Measurements from ENCODE around the gene LCK. TPM values are rescaled to one million over a fixed set of nuclear protein-coding genes. Genes with fewer than 3 reads are reported as not detected.

The LCK gene
- total RNA-seq: 100 to 1,000 TPM; 208 to 284 TPM

- DNase-seq (ENCODE audit: low spot score in 2 of 2): peak; percentile 73 to 78
Measured at GRCh38 chr1:32250893-32251716, at the start of gene LCK. Gene LCK (plus strand): TSS chr1:32251265. CDS start chr1:32274330, 23,065 bp downstream.

DNA sequence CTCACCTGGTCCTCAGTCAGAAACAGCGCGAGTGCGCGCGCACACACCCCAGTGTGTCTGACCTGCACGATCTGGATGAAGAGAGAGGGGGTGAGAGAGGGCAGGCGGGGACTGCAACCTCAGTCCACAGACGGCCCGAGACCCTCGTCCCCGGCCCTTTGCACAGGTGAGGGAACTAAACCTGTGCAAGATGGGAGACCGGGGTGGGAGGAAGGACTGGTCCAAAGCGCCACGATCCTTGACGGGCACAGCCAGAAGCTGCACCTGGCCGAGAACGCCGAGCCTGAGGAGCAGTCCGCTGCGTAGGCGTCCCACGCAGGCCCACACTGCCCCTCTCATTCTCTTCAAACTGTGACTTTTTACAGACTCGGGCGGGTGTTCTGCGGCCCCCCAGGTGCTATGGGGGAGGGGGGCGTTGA is 46.1 kb upstream of the LCK start:
- peak overlapping the region in 1 of 2 donors; percentile 92 for H3K27ac Mint-ChIP-seq
- ATAC-seq: no peak
- DNase-seq (ENCODE audit: low spot score in 2 of 2): no peak
- H3K36me3 Mint-ChIP-seq: peaks cover 12 to 19% of the 10 kb centered on the region in 2 donors
- no peaks in the 10 kb centered on the region for H3K9me3 Mint-ChIP-seq

More at GRCh38 chr1:32250893-32251716, at the start of gene LCK:
- Mint-ChIP-seq H3K36me3 (peaks cover 24 to 37% of the 10 kb centered on the region in 2 donors), H3K9me3 (no peaks in the 10 kb centered on the region), H3K27ac (peak within 1 kb of the TSS; percentile 98 to 100)
- peak; percentile 42 to 49 for ATAC-seq

- DNase-seq (ENCODE audit: low spot score in 2 of 2): peak; percentile 85 to 90
- no peaks in the 10 kb centered on the region for H3K9me3 Mint-ChIP-seq
- peak; percentile 79 to 82 for ATAC-seq
- H3K36me3 Mint-ChIP-seq: peaks cover 12 to 19% of the 10 kb centered on the region in 2 donors
- peak within 1 kb of the TSS; percentile 92 to 94 for H3K27ac Mint-ChIP-seq
Measured at GRCh38 chr1:32205401-32206370, 45.4 kb upstream of the LCK start, which contains the start of gene IQCC. Gene IQCC (plus strand): TSS chr1:32205671. CDS start chr1:32205682, 11 bp downstream.

DNA sequence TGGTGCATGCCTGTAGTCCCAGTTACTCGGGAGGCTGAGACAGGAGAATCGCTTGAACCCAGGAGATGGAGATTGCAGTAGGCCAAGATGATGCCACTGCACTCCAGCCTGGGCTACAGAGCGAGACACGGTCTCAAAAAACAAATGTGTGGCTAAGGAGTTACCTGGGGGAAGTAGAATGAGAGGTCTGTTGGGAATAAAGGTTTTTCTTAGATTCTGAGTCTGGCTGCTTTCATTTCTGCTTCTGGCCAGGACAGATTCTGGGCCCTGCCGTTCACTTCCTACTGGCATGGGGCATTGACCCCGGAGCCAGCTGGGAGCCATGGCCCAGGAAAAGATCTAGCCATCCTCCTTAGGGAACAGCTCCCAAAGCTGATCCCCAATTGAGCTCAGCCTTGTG is 42.6 kb upstream of the LCK start:
- DNase-seq (ENCODE audit: low spot score in 2 of 2) (no peak), ATAC-seq (no peak)
- Mint-ChIP-seq H3K36me3 (peaks cover 6 to 15% of the 10 kb centered on the region in 2 donors), H3K27ac (no peak overlapping the region), H3K9me3 (no peaks in the 10 kb centered on the region)

DNA sequence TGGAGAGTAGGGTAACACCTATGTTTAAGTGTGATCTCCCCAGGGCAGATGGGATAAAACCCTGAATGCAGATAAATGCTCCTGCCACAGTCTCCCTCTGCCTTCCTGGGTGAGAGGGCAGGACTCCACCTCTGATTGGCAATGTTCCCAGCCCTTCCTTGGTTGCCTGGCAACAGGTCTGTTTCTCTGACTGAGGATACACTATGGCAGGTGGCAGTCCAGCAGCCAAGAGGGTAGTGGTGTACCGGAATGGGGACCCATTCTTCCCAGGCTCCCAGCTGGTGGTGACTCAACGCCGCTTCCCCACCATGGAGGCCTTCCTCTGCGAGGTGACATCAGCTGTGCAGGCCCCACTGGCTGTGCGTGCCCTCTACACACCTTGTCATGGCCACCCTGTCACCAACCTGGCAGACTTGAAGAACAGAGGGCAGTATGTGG is 42.2 kb upstream of the LCK start, which contains the start of gene DCDC2B:
Gene DCDC2B, plus strand, starts transcription at position 199 of the 438 bp plus-strand sequence. Its CDS starts 5 bp downstream, at position 204.
- ATAC-seq (no peak), DNase-seq (ENCODE audit: low spot score in 2 of 2) (no peak)
- peak within 1 kb of the TSS; percentile 19 to 76 for H3K27ac Mint-ChIP-seq
- no peaks in the 10 kb centered on the region for H3K9me3 Mint-ChIP-seq
- H3K36me3 Mint-ChIP-seq: peaks cover 6 to 15% of the 10 kb centered on the region in 2 donors

GRCh38 chr1:32215629-32216480 is 35.2 kb upstream of the LCK start:
- no peaks in the 10 kb centered on the region for H3K36me3 Mint-ChIP-seq
- DNase-seq (ENCODE audit: low spot score in 2 of 2): peak in 1 of 2 donors; percentile 66
- peak; percentile 90 to 92 for ATAC-seq
- H3K27ac Mint-ChIP-seq: peak overlapping the region; percentile 23 to 84
- H3K9me3 Mint-ChIP-seq: no peaks in the 10 kb centered on the region

DNA sequence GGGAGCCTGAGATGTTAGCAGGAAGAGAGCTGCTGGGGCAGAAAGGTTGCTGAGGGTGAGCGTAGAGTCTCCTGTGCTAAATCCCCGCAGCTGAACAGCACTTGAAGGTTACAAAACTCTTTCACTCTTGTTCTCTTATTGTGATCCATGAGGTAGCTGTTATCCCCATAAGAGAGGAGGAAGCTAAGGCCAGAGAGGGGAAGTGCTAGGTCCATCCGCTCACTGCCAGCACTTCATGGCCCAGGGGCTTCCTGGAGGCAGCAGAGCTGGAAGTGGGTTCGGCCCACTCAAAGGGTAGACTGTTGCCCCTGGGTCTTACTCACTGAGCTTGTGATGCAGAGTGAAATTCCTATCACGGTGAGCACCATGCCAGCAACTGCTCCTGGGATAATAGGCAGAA is 34.5 kb upstream of the LCK start:
- Mint-ChIP-seq H3K27ac (peak overlapping the region; percentile 23 to 36), H3K9me3 (no peaks in the 10 kb centered on the region), H3K36me3 (no peaks in the 10 kb centered on the region)
- ATAC-seq: no peak
- DNase-seq (ENCODE audit: low spot score in 2 of 2): no peak

- H3K36me3 Mint-ChIP-seq: peaks cover 3 to 17% of the 10 kb centered on the region in 2 donors
- peak overlapping the region in 1 of 2 donors; percentile 50 for H3K27ac Mint-ChIP-seq
- no peaks in the 10 kb centered on the region for H3K9me3 Mint-ChIP-seq
- DNase-seq (ENCODE audit: low spot score in 2 of 2) (no peak), ATAC-seq (no peak)
Measured at GRCh38 chr1:32219022-32219421, 32.0 kb upstream of the LCK start.

DNA sequence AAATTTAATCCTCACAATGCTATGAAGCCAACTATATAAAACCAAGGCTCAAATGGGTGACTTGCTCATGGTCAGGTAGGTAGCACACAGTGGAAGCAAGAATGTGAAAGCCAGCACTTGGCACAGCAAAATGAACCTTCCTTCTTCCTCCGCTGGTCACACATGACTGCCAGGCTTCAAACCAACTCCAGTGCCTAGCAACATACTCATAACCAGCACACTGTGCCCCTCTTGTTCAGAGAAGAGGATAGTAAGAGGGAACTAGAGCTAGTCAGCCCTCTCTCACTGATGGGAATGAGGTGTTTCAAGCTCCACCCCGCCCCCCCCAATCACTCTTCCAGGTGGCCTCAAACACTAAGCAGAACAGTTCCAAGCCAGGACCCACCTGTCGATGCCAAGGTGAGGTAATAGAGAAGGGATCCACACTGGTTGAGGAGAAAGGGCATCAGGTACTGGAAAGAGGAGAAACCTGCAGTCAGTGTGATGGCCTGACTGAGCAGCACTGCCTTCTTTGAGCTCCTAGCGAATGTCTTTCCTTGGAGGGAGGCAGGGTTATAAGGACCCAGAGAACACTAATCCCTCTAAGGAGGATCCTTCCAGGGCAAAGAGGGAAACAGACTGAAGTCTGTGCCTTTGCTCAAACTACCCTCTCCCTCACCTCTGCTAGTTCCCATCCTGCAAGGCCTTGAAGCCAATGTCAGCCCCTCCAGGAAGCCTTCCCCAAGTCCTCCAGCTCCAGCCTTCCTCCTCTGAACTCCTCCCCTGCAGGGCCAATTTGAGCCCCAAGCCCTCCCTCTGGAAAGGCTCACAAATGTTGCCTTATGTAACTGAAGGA is 30.1 kb upstream of the LCK start:
- no peak for ATAC-seq
- Mint-ChIP-seq H3K27ac (peak overlapping the region in 1 of 2 donors; percentile 98), H3K9me3 (no peaks in the 10 kb centered on the region), H3K36me3 (peaks cover 7 to 21% of the 10 kb centered on the region in 2 donors)
- DNase-seq (ENCODE audit: low spot score in 2 of 2): no peak

DNA sequence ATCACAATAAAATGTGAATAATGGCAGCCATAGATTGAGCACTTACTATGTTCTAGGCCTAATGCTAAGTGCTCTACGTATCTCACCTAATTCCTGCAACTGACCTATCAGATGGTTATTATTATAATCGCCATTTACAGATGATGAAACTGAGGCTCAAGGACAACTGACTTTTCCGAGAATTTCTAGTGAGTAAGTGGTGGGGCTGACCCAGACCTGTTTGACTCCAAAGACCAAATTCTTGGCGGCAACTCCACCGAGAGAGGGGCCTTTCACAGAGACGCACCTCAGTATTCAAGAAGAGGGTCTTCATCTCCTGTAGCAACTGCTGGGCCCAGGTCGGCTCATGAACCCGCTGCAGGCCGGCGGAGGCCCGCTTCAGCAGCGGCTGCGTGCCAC is 29.5 kb upstream of the LCK start:
- ATAC-seq: no peak
- H3K27ac Mint-ChIP-seq: peak overlapping the region; percentile 65 to 98
- H3K36me3 Mint-ChIP-seq: peaks cover 7 to 21% of the 10 kb centered on the region in 2 donors
- no peaks in the 10 kb centered on the region for H3K9me3 Mint-ChIP-seq
- DNase-seq (ENCODE audit: low spot score in 2 of 2): no peak

- DNase-seq (ENCODE audit: low spot score in 2 of 2): peak; percentile 84 to 90
- peak; percentile 98 for ATAC-seq
- Mint-ChIP-seq H3K36me3 (peaks cover 7 to 21% of the 10 kb centered on the region in 2 donors), H3K9me3 (no peaks in the 10 kb centered on the region), H3K27ac (peak within 1 kb of the TSS; percentile 98)
Measured at GRCh38 chr1:32221980-32222755, 28.9 kb upstream of the LCK start, which contains the start of the genes EIF3I and TMEM234. Gene EIF3I (plus strand): TSS chr1:32222407. CDS start chr1:32222442, 35 bp downstream. Gene TMEM234 (minus strand): TSS chr1:32222353. CDS start chr1:32222322, 31 bp downstream.

DNA sequence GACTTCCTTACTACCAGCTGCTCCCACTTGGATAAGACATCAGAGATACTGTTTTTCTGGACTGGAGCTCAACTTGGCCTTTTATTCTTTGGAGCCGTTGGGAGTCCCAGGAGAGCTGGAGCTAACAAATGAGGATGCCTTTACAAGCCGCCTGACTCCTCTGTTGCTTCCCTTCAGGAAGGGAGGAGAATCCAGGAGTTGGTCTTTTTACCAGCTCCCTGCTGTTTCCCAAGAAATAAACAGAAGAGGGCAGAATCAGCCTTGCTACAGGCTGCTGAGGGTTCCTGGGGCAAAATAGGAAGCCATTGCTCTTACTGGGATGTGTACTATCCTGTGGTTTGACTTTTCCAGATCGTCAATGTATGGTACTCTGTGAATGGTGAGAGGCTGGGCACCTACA is 27.4 kb upstream of the LCK start:
- ATAC-seq (no peak), DNase-seq (ENCODE audit: low spot score in 2 of 2) (no peak)
- H3K27ac Mint-ChIP-seq: peak overlapping the region; percentile 98
- peaks cover 11 to 21% of the 10 kb centered on the region in 2 donors for H3K36me3 Mint-ChIP-seq
- no peaks in the 10 kb centered on the region for H3K9me3 Mint-ChIP-seq

DNA sequence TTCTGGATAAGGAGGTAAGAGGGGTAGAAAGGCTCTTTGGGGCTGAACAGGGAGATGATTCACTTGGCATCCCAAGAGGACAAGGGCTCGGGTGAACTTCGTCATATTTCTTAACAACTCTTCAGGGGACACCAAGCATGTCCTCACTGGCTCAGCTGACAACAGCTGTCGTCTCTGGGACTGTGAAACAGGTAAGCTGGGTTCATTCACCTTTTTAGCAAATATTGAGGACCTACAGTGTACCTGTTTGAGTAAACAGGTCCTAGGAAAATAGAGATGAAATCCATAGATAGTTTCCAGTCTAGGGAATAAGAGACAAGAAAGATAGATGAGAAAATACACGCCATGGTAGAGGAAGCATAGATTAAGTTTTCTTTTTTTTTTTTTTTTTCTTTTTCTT is 26.8 kb upstream of the LCK start:
- ATAC-seq (no peak), DNase-seq (ENCODE audit: low spot score in 2 of 2) (no peak)
- Mint-ChIP-seq H3K27ac (peak overlapping the region; percentile 98), H3K36me3 (peaks cover 14 to 21% of the 10 kb centered on the region in 2 donors), H3K9me3 (no peaks in the 10 kb centered on the region)

GRCh38 chr1:32228771-32229170 is 22.3 kb upstream of the LCK start:
- Mint-ChIP-seq H3K9me3 (no peaks in the 10 kb centered on the region), H3K27ac (peak overlapping the region; percentile 13 to 46), H3K36me3 (peaks cover 7 to 13% of the 10 kb centered on the region in 2 donors)
- no peak for ATAC-seq
- DNase-seq (ENCODE audit: low spot score in 2 of 2): no peak

Data from activated naive CD4-positive, alpha-beta T cell treated with anti-CD3 and anti-CD28 coated beads, Interleukin-2, amount 50 U/mL, for 72 hours (primary cell).